Thymus (tissue), 11 donors: ENCODE results near the gene FNBP1. TPM values are rescaled to one million over a fixed set of nuclear protein-coding genes. Genes with fewer than 3 reads are reported as not detected.

Source experiments
- DNase-seq, 9 donors: peaks; one replicate each; pipeline ENCODE4 v3.0.0-alpha.2; 2013; ENCODE audit warnings: low spot score in 9 of 9, low read depth in 6 of 9, missing footprints in 1 of 9
- H3K27ac ChIP-seq, 2 donors: one replicate each; pipeline ENCODE4 v1.5.1; 2013; ENCODE audit warnings: control low read depth in 1 of 2, low read depth in 1 of 2, low read length in 1 of 2, mild to moderate bottlenecking in 1 of 2, moderate library complexity in 1 of 2
- H3K27me3 ChIP-seq, 2 donors: one replicate each; pipeline ENCODE4 v1.5.1; 2013; ENCODE audit warnings: low read length in 1 of 2; ENCODE audit not compliant: control insufficient read depth in 2 of 2, insufficient read depth in 1 of 2
- H3K36me3 ChIP-seq, 2 donors: one replicate each; pipeline ENCODE4 v1.5.1; 2013; ENCODE audit warnings: low read length in 1 of 2, mild to moderate bottlenecking in 1 of 2, moderate library complexity in 1 of 2; ENCODE audit not compliant: control insufficient read depth in 2 of 2, insufficient read depth in 2 of 2
- H3K4me1 ChIP-seq, 2 donors: one replicate each; pipeline ENCODE4 v1.5.1; 2013; ENCODE audit warnings: low read length in 2 of 2; ENCODE audit not compliant: control insufficient read depth in 2 of 2, insufficient read depth in 2 of 2
- H3K4me3 ChIP-seq, 2 donors: one replicate each; pipeline ENCODE4 v1.5.1; 2013; ENCODE audit warnings: low read length in 2 of 2, control low read depth in 1 of 2, mild to moderate bottlenecking in 1 of 2
- H3K9me3 ChIP-seq, 2 donors: one replicate each; pipeline ENCODE4 v1.5.1; 2013; ENCODE audit warnings: low read length in 1 of 2, mild to moderate bottlenecking in 1 of 2; ENCODE audit not compliant: control insufficient read depth in 2 of 2, insufficient read depth in 1 of 2
- WGBS: extraction: QIAGEN DNeasy Blood & Tissue Kit; methylation state at CpG from one replicate; pipeline ENCODE4 v1.1.7; 2013; 5-methylcytosine and 5-hydroxymethylcytosine counted together
- polyA plus RNA-seq: library from polyadenylated mRNA; stranded (reverse); fragments of 200-250 nt; gene quantifications from one replicate; pipeline ENCODE4 v1.2.3, GENCODE V29; 2013
- total RNA-seq: library from RNA; stranded (reverse); fragments of 120-200 nt; gene quantifications from one replicate; pipeline ENCODE4 v1.2.4, GENCODE V29; 2013
- donor health status: healthy.

The FNBP1 gene
- total and polyA plus RNA-seq, 2 donors = 79.6 to 82.8 TPM

DNA sequence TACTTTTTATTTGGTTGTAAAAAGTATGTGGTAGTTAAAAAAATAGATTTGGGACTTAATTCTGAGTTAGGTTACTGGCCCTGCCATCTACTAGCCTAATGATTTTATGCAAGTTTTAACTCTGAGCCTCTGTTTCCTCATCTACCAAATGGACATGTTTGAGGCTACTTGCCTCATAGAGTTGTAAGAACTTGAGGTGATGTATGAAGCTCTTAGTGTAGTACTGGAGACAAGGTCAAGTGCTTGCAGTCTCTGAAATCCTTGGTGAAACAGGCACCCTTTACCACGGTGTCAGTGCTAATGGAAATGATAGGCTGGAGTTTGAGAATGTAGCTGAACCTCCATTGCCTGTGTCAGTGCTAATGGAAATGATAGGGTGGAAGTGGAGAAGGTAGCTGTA lies 26.1 kb upstream of the FNBP1 start:
- Histone ChIP-seq H3K27me3 (no peaks in the 10 kb centered on the region), H3K4me3 (no peak overlapping the region), H3K27ac (peak overlapping the region; percentile 37 to 57), H3K4me1 (peaks cover 10 to 25% of the 10 kb centered on the region in 2 donors), H3K9me3 (no peaks in the 10 kb centered on the region), H3K36me3 (peaks cover 3 to 10% of the 10 kb centered on the region in 2 donors)
- no peak for DNase-seq
- WGBS = 98% methylated on average over 1 of the region's 1 CpG

GRCh38 chr9:130064621-130065020 lies 21.6 kb upstream of the FNBP1 start:
- Histone ChIP-seq H3K27me3 (no peaks in the 10 kb centered on the region), H3K4me3 (no peak overlapping the region), H3K9me3 (no peaks in the 10 kb centered on the region), H3K4me1 (peaks cover 10 to 14% of the 10 kb centered on the region in 2 donors), H3K36me3 (peaks cover 0 to 16% of the 10 kb centered on the region in 2 donors), H3K27ac (no peak overlapping the region)
- DNase-seq = no peak
- WGBS = 97% methylated on average over 4 of the region's 4 CpGs

GRCh38 chr9:130062750-130063149 lies 19.8 kb upstream of the FNBP1 start:
- DNase-seq = no peak
- 96% methylated on average over 2 of the region's 2 CpGs for WGBS
- no peaks in the 10 kb centered on the region for H3K9me3 ChIP-seq
- peaks cover under 1 to 2% of the 10 kb centered on the region in 2 donors for H3K4me1 ChIP-seq
- H3K4me3 ChIP-seq = no peak overlapping the region
- peaks cover 3 to 26% of the 10 kb centered on the region in 2 donors for H3K36me3 ChIP-seq
- H3K27ac ChIP-seq = no peak overlapping the region
- no peaks in the 10 kb centered on the region for H3K27me3 ChIP-seq

GRCh38 chr9:130060296-130060695 lies 17.3 kb upstream of the FNBP1 start:
- no peak for DNase-seq
- WGBS = 95% methylated on average over 7 of the region's 7 CpGs
- Histone ChIP-seq H3K27ac (no peak overlapping the region), H3K4me1 (no peaks in the 10 kb centered on the region), H3K27me3 (no peaks in the 10 kb centered on the region), H3K9me3 (no peaks in the 10 kb centered on the region), H3K4me3 (no peak overlapping the region), H3K36me3 (peaks cover 3 to 25% of the 10 kb centered on the region in 2 donors)

- H3K27ac ChIP-seq = no peak overlapping the region
- no peak overlapping the region for H3K4me3 ChIP-seq
- H3K36me3 ChIP-seq = peaks cover 3 to 23% of the 10 kb centered on the region in 2 donors
- no peaks in the 10 kb centered on the region for H3K9me3 ChIP-seq
- DNase-seq = no peak
- WGBS = 70% methylated on average over 3 of the region's 3 CpGs
- H3K4me1 ChIP-seq = peaks cover 7 to 9% of the 10 kb centered on the region in 2 donors
- no peaks in the 10 kb centered on the region for H3K27me3 ChIP-seq
These were observed 15.9 kb upstream of the FNBP1 start for GRCh38 chr9:130058887-130059286.

- Histone ChIP-seq H3K36me3 (peaks cover 3 to 23% of the 10 kb centered on the region in 2 donors), H3K27me3 (no peaks in the 10 kb centered on the region), H3K9me3 (no peaks in the 10 kb centered on the region), H3K4me3 (no peak overlapping the region), H3K4me1 (peaks cover 7 to 9% of the 10 kb centered on the region in 2 donors), H3K27ac (no peak overlapping the region)
- DNase-seq = no peak
- 84% methylated on average over 7 of the region's 7 CpGs for WGBS
These were observed 15.2 kb upstream of the FNBP1 start for GRCh38 chr9:130058154-130058553.

DNA sequence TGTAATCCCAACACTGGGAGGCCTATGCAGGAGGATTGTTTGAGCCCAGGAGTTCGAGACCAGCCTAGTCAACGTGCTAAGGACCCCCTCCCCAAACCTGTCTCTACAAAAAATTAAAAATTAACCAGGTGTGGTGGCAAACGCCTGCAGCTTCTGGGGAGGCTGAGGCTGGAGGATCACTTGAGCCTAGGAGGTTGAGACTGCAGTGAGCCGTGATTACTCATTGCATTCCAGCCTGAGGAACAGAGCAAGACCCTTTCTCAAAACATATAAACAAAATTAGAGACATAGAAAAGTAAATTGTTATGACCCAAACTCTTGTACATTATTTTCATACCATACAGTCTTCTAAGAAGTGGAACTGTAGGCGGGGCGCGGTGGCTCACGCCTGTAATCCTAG lies 11.8 kb upstream of the FNBP1 start:
- Histone ChIP-seq H3K9me3 (no peaks in the 10 kb centered on the region), H3K36me3 (peaks cover 3 to 12% of the 10 kb centered on the region in 2 donors), H3K27me3 (no peaks in the 10 kb centered on the region), H3K4me1 (peaks cover 20 to 28% of the 10 kb centered on the region in 2 donors), H3K4me3 (peak overlapping the region; percentile 65 to 96), H3K27ac (no peak overlapping the region)
- no peak for DNase-seq
- 87% methylated on average over 8 of the region's 8 CpGs for WGBS

- WGBS = 9% methylated on average over 14 of the region's 14 CpGs
- Histone ChIP-seq H3K4me3 (peak overlapping the region; percentile 65 to 96), H3K27ac (peak overlapping the region; percentile 62 to 84), H3K4me1 (peaks cover 20 to 29% of the 10 kb centered on the region in 2 donors), H3K36me3 (peaks cover 3 to 12% of the 10 kb centered on the region in 2 donors), H3K27me3 (no peaks in the 10 kb centered on the region), H3K9me3 (no peaks in the 10 kb centered on the region)
- no peak for DNase-seq
These were observed 11.4 kb upstream of the FNBP1 start for GRCh38 chr9:130054325-130054786.

DNA sequence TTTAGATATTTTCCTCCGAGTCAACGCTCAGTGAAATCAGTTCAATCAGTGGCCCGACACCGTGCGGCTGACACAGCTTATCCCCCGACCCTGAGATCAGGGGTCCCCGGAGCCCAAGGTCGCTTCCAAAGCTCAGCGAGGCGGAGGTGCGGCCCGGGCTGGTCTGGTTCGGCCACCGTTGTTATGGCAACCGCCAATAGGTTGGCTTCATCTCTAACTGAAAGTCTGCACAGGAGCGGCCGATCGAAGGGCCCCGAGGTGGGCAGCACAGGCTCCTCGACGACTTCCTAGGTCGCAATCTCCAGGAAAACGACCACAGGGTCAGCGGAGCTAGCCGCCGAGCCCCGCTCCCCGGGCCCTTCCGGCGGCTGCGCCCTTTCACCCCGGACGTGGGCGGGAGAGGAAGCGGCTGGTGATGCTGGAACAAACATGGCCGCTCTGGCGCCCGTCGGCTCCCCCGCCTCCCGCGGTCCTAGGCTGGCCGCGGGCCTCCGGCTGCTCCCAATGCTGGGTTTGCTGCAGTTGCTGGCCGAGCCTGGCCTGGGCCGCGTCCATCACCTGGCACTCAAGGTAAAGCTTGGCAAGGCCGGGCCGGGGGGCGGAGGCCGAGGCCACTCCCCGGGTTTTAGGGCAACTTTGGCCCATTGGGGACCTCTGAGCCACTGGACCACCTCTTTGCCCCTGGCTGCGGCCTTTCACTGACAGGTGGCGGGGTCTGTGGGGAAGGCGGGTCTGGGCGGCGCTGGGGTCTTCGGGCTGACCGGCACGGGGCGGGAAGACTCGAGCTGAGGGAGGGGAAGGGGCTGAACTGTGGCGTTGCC lies 10.7 kb upstream of the FNBP1 start, which contains the start of gene GPR107:
Gene GPR107 (plus strand): TSS at position 403 of the 821 bp plus-strand sequence. CDS start 27 bp downstream, at position 430.
- WGBS = under 1% methylated on average over 64 of the region's 64 CpGs
- Histone ChIP-seq H3K36me3 (peaks cover 1 to 10% of the 10 kb centered on the region in 2 donors), H3K4me1 (peaks cover 20 to 29% of the 10 kb centered on the region in 2 donors), H3K27ac (peak within 1 kb of the TSS; percentile 62 to 84), H3K27me3 (no peaks in the 10 kb centered on the region), H3K4me3 (peak within 1 kb of the TSS; percentile 65 to 96), H3K9me3 (no peaks in the 10 kb centered on the region)
- peak in 4 of 9 donors; percentile 53 to 83 (median 70) for DNase-seq
